OCI-LY7 (cell line): ENCODE data around the gene CD46.

Experiments used
- EZH2phosphoT487 ChIP-seq: fragments of 200-600 bp; sonication (generic); IDR thresholded peaks from 2 replicates; pipeline ENCODE4 v1.6.1; 2018; ENCODE audit warnings: low read depth, borderline replicate concordance, mild to moderate bottlenecking, mixed run types, antibody characterized with exemption, low read length, moderate library complexity, mixed read lengths
- TF ChIP-seq, protein P1 (sequence below): fragments of 200-600 bp; sonication (generic); conservative IDR thresholded peaks from 2 replicates; pipeline ENCODE4 v1.5.1; 2014; ENCODE audit warnings: mild to moderate bottlenecking, antibody characterized with exemption, low read length, moderate library complexity, mixed read lengths

DNA sequence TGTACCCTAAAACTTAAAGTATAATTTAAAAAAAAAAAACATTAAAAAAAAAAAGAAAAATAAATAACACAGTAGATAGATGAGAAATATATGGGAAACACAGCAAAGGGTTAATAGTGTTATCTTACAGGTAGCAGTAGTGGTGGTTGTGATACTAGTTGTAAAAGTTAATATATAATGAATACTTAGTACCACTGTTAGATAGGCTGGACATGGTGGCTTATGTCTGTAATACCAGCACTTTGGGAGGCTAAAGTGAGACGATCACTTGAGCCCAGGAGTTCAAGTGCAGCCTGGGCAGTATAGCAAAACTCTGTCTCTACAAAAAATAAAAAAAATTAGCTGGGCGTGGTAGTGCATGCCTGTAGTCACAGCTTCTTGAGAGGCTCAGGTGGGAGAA, 32.6 kb upstream of the CD46 start:
- TF ChIP-seq, protein P1, sequence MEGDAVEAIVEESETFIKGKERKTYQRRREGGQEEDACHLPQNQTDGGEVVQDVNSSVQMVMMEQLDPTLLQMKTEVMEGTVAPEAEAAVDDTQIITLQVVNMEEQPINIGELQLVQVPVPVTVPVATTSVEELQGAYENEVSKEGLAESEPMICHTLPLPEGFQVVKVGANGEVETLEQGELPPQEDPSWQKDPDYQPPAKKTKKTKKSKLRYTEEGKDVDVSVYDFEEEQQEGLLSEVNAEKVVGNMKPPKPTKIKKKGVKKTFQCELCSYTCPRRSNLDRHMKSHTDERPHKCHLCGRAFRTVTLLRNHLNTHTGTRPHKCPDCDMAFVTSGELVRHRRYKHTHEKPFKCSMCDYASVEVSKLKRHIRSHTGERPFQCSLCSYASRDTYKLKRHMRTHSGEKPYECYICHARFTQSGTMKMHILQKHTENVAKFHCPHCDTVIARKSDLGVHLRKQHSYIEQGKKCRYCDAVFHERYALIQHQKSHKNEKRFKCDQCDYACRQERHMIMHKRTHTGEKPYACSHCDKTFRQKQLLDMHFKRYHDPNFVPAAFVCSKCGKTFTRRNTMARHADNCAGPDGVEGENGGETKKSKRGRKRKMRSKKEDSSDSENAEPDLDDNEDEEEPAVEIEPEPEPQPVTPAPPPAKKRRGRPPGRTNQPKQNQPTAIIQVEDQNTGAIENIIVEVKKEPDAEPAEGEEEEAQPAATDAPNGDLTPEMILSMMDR = no peak
- TF ChIP-seq EZH2phosphoT487 = no peak
